Spinal cord (tissue), 10 donors: Measurements from ENCODE around the gene SCNN1B. TPM values are rescaled to one million over a fixed set of nuclear protein-coding genes. Genes with fewer than 3 reads are reported as not detected.

Experiments
- DNase-seq, 6 donors: peaks; one replicate each; pipeline versions ENCODE4 v3.0.0 to v3.0.0-alpha.2; 2013 to 2015; ENCODE audit warnings: low spot score in 6 of 6, low read depth in 4 of 6
- H3K27ac ChIP-seq: one replicate; pipeline ENCODE4 v1.5.1; 2013; ENCODE audit warnings: low read depth, low read length, control low read depth
- H3K27me3 ChIP-seq: one replicate; pipeline ENCODE4 v1.6.1; 2013; ENCODE audit warnings: low read length; ENCODE audit not compliant: control insufficient read depth, insufficient read depth
- H3K36me3 ChIP-seq: one replicate; pipeline ENCODE4 v1.6.1; 2013; ENCODE audit warnings: low read length; ENCODE audit not compliant: control insufficient read depth, insufficient read depth
- H3K4me1 ChIP-seq: one replicate; pipeline ENCODE4 v1.6.1; 2013; ENCODE audit warnings: low read length; ENCODE audit not compliant: control insufficient read depth, insufficient read depth
- H3K4me3 ChIP-seq: one replicate; pipeline ENCODE4 v1.5.1; 2013; ENCODE audit warnings: low read depth, low read length, control low read depth
- H3K9me3 ChIP-seq: one replicate; pipeline ENCODE4 v1.6.1; 2013; ENCODE audit warnings: low read length; ENCODE audit not compliant: control insufficient read depth, insufficient read depth
- WGBS: methylation state at CpG from one replicate; pipeline ENCODE4 v1.1.5; 2013; ENCODE audit warnings: missing lambda C conversion rate; ENCODE audit not compliant: insufficient coverage; 5-methylcytosine and 5-hydroxymethylcytosine counted together
- polyA plus RNA-seq, 2 donors: library from polyadenylated mRNA; unstranded; fragments of 120-200 nt; gene quantifications; one replicate each; pipeline ENCODE4 v1.2.1, GENCODE V29; 2013; ENCODE audit not compliant: insufficient read length in 2 of 2
- total RNA-seq, 2 donors: library from RNA; depleted of rRNA in 1 of 2; stranded (reverse); fragments of 120-200 nt in 1 of 2; fragments of >200 nt in 1 of 2; gene quantifications; one replicate each; pipeline versions ENCODE4 v1.2.3 to v1.2.4, GENCODE V29; 2013 to 2014
- donor health status: healthy.

The SCNN1B gene
- total and polyA plus RNA-seq, 4 donors, result 0.40 to 2.8 (median 1.6) TPM

GRCh38 chr16:23424292-23424958, 122.3 kb downstream of the SCNN1B start:
- peak overlapping the region; percentile 35 for H3K27ac ChIP-seq
- H3K9me3 ChIP-seq, result no peaks in the 10 kb centered on the region
- no peaks in the 10 kb centered on the region for H3K27me3 ChIP-seq
- H3K4me1 ChIP-seq, result no peaks in the 10 kb centered on the region
- WGBS, result 86% methylated on average over 13 of the region's 14 CpGs
- DNase-seq, result no peak
- no peak overlapping the region for H3K4me3 ChIP-seq
- peaks cover 36% of the 10 kb centered on the region for H3K36me3 ChIP-seq

GRCh38 chr16:23428351-23428750, 126.2 kb downstream of the SCNN1B start:
- Histone ChIP-seq H3K27ac (no peak overlapping the region), H3K36me3 (peaks cover 48% of the 10 kb centered on the region), H3K4me1 (no peaks in the 10 kb centered on the region), H3K27me3 (no peaks in the 10 kb centered on the region), H3K4me3 (no peak overlapping the region), H3K9me3 (no peaks in the 10 kb centered on the region)
- no peak for DNase-seq
- 100% methylated on average over 1 of the region's 2 CpGs for WGBS

Other genes starting within 250 kb of the SCNN1B start
- 10 to 100 TPM; 10.7 to 22.5 TPM for gene USP31, start 152.8 kb upstream of the SCNN1B start, total RNA-seq
- 10 to 100 TPM; 12.4 to 12.9 TPM for gene USP31, start 152.8 kb upstream of the SCNN1B start, polyA plus RNA-seq
- under 1 TPM; 0.28 to 0.30 TPM for gene SCNN1G, start 119.6 kb upstream of the SCNN1B start, total RNA-seq
- under 1 TPM; 0.43 to 0.56 TPM for gene SCNN1G, start 119.6 kb upstream of the SCNN1B start, polyA plus RNA-seq
- gene COG7, start 150.9 kb downstream of the SCNN1B start, total RNA-seq, result 10 to 100 TPM; 25.7 to 30.2 TPM
- 10 to 100 TPM; 25.3 to 41.0 TPM for gene COG7, start 150.9 kb downstream of the SCNN1B start, polyA plus RNA-seq
- gene GGA2, start 208.2 kb downstream of the SCNN1B start, total RNA-seq, result 10 to 100 TPM; 29.3 to 41.9 TPM
- gene GGA2, start 208.2 kb downstream of the SCNN1B start, polyA plus RNA-seq, result 10 to 100 TPM; 67.5 to 97.3 TPM